NCI-H187 (cell line): ENCODE data around the gene IGSF21.
A peak's percentile ranks its signal among the peaks of the same experiment; 100 is the strongest.

Source experiments
- DNase-seq, 2 experiments: peaks; one replicate each; lab custom pipeline; 2025; lab: John Stamatoyannopoulos, UW

IGSF21 gene

DNA sequence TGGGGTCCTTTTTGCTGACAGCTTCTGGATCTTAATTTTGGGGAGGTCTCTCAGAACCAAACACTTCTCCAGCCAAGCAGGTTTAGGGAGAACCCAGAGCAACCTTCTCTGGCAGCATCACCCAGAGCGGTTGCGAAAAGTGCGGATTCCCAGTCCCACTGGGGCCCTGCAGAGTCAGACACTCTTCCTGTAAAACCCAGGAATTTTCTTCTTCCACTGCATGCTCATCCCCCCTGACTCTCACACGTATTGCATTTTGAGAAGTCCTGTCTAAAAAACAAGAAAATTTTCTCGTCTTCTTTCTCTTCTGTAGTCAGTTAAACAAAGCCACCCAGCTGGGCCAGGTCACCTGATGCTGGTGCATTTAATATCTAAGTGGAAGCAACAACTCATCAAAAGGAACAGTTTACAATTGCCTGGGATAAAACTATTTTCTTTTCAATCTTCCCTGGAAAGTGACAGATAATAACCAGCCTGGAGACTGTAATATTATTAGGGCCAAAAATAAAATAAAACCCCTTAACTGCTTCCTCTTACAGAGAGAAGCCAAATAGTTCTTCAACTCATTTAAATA, 156.0 kb downstream of the IGSF21 start:
- DNase-seq: no peak

GRCh38 chr1:18264450-18265039, 156.9 kb downstream of the IGSF21 start:
- DNase-seq: no peak

DNA sequence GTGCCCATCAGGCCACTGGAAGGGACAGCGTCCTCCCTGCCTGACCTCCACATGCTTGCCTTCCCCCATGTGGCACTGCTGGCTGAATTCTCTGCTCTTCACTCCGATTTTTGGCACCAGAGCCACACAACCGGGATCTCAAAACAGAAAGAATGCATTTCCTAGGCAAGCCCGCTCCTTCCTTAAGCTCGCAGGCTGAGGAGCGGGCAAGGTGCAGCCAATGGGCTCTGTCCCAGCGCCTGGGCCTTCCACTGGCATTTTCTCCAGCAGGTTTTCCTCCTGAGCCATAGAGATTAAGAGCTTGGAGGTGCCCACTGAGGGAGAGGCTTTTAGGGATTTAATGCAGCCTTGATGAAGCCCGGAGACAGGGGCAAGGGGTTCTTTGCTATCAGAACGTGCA, 158.0 kb downstream of the IGSF21 start:
- DNase-seq: no peak

DNA sequence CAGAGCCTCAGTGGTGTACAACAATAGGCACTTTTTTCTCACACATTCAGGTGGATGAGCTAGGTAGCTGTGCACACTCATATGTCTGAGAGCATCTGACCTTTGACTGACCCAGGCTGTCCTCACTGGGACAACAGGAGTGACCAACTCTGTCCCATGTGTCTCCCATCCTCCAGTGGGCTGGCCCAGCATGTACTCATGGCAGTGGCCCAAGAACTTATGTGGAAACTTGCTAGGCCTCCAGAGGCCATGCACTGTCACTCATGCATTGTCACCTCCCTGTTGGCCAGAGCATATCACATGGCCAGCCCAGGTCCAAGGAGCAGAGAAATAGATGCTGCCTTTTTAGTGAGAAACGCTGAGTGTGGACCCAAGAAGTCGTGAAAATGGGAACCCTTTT, 158.8 kb downstream of the IGSF21 start:
- no peak for DNase-seq

- DNase-seq: no peak
Observed at GRCh38 chr1:18271336-18271735, 163.7 kb downstream of the IGSF21 start.

- no peak for DNase-seq
Observed at GRCh38 chr1:18278946-18279345, 171.3 kb downstream of the IGSF21 start.

DNA sequence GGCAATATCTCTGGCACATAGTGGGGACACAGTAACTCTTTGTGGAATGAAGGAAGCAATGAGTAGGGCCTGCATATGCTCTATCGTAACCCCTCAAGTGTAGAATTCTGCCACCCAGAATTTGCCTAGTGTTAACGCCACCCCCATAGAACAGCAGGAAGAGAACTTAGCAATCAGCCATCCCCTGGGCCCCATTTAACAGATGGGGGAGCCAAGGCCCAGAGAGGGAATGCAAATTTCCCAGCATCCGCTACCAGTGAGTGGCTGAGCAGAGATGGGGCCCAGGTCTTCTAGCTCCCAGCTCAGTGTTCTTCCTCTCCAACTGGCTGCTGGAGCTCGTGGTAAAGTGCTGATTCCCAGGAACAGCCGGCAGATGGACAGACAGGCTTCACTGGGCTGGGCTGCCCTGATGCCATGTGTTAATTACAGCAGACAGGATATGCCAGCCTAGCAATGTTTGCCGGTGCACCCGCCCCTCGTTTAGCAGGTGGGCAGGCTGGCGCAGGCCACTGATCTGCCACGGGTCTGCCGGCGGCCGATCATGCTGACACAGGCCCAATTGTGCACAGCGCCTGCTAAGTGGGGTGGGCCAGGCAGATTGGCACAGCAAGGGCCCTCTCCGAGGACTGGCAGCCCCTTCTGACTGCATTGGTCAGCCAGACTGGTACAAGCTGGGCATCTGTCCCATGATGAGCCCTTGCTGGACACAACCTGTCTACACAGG, 171.9 kb downstream of the IGSF21 start:
- no peak for DNase-seq

DNA sequence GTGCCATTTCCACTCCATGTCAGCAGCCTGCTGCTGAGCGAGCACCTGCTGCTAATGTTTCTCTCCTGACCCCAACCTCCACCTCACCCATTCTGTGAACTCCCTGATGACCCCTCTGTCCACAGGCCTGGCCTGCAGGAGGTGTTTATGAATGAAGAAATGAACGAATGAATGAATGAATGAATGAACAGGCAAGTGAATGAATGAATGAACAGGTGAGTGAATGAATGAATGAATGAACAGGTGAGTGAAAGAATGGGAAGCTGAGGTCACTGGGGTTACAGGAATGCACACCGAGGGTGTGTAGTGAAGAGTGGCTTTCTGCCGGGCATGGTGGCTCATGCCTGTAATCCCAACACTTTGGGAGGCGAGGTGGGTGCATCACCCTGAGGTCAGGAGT, 173.4 kb downstream of the IGSF21 start:
- DNase-seq: no peak

DNA sequence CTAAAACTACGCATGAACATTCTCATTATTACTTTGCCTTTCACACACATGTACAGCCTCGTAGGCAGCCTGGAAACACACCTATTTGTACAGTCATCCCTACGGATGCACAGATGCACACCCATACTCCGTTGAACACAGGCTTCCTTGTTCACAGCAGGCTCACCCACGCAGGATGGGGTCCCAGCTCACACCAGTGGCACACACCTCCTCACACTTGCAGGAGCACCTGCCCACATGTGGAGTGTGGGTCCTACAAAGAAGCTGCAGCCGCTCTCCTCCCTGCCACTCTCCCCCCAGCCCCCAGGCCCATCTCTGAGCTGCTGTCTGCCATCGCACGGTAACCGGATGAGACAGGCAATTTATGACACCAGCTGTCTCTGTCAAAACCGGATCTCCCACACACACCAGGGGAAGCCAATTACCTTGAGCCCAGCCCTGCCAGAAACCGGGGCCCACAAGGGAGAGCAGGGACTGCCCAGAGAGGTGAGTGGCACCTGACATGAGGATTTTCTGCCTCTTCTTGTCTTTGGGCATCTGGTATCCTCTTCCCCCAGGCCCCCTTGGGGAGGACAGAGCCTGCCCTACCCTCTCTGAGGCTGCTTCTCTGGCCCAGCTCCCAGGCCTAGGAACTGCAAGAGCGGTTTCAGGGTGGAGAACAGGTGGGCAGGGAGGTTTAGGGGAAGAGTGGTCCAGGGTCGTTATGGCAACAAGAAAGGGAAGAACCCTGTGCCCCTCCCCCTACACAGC, 175.4 kb downstream of the IGSF21 start:
- DNase-seq: peak in 1 of 2 experiments; percentile 27

DNA sequence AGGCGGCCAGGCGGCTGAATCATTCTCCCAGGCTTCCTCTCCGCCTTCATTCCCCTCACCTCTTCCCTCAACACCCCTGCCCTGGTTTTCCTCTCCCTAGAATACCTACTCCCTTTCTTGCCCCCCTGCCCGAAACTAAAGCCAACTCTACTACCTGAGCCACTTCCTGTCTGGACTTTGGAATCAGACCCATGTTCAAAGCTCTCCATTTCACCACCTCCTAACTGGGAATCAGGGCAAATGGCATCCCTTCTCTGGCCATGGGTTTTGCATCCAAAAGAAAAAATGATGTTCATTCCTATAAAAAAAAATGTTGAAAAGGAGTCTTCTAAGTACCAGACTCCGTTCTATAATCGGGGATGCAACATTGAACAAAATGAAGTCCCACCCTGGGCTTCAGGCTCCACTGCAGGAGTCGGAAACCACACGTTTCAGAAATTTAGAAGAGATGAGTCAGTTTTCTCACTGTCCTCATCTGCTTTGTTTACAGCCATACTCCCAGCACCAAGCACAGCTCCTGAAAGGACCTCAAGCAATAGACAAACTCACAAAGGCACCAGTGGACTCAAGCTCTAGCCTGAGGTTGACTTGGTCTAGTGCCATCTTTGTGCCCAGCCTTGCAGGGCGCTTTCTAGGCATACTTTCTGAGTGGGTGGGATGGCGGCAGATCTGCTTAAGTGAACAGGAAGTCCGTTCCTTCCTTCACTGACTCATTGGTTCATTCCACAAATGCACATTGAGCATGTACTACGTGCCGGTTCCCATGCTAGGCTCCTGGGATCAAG, 176.2 kb downstream of the IGSF21 start:
- no peak for DNase-seq

GRCh38 chr1:18284805-18285537, 177.4 kb downstream of the IGSF21 start:
- no peak for DNase-seq

GRCh38 chr1:18285538-18285924, 177.9 kb downstream of the IGSF21 start:
- no peak for DNase-seq

DNA sequence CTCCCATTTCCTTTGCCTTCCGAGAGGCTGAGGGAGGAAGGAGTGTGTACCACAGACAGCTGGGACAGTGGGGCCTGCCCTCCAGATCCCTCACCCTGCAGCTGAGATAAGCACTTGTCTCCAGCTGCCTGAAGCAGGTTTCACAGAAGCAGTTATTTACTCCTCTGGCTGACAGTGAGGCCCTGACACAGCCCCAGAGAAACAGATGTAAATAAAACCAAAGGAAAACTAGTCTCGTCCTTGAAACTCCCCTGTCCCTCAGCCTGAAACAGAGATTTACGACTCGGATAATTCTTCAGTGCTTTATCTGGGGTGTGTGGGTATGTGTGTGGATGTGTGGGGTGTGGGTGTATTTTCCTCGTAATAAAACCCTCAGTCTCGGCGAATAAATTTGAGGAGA, 181.1 kb downstream of the IGSF21 start:
- DNase-seq: peak; percentile 43 to 56

DNA sequence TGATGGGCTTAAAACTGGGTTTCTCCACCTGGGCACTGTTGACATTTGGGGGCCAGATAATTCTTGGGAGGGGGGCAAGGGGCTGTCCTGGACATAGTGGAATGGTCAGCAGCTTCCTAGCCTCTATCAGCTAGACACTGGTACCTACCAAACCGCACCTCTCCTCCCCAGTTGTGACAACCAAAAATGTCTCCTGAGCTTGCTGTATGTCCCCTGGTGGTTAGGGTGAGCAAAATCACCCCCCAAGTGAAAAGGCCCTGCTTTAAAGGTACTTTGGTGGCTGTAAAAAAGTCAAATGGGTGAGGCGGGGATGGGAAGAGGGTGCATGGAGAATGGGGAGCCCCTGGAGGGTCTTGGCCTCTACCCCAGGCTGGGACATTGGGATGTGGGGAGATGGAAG, 182.0 kb downstream of the IGSF21 start:
- DNase-seq: no peak

DNA sequence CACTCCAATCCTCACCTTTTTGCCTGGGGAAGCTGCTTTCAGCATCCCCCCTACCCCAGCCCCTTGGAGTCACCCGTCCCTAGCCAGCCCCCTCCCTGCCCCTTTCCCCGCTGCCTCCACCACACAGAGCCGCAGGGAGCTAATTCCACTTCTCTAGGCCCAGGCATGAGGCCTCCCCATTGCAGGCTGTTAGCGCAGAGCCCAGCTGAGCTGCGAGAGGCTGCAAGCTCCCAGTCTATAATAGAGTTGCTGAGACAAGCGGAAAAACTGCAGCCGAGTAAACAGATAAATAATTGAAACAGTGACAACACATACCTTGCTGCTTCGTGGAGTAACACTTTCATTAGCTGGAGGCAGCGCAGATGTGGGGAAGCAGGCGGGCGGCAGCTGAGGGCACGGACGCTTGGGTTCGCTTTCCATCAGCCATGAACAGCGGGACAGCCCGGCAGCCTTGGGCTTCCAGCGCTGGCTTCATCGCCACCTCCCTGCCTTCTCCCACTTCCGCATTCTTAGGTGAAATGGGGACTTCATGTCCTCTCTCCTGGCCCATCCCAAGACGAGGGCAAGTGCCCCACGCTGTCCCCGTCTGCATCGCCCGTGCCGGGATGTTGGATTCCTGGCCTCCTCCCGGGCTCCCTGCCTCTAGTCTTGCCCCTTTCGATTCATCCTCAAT, 183.3 kb downstream of the IGSF21 start:
- no peak for DNase-seq

GRCh38 chr1:18292531-18292930, 184.9 kb downstream of the IGSF21 start:
- no peak for DNase-seq

- DNase-seq: peak; percentile 18 to 34
Observed at GRCh38 chr1:18293291-18293690, 185.7 kb downstream of the IGSF21 start.

GRCh38 chr1:18294437-18295176, 187.0 kb downstream of the IGSF21 start:
- DNase-seq: no peak

DNA sequence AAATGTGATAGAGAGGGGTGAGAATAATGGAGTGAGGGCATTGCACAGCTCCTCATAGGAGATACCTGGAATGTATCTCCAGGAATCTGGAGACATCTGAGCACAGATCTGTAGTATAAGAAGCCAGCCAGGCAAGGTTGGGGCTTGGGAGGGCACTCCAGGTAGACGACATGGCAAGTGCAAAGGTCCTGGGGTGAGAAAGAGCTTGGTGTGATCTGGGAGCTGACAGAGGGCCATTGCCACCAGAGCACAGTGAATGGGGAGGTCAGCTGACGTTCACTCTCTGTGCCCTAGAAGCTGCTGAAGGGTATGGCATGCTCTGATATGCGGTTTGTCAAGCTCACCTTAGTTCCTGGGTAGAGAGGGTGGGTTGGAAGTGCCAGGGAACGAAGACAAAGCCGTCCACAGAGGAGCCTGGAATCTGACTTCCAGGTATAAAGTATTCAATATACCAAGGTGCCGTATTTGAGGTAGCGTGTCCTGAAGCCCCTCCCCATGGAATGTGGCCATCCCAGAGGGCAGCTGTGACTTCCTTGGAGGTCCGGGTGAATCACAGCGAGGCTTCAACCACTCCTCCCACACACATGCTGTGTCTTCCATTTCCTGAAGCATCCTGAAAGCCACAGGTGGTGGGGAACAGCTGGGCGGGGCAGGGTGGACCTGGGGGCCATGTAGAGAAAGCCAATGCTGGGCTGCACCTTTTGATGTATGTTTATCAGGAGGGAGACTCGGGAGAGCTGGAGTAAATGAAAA, 190.5 kb downstream of the IGSF21 start:
- no peak for DNase-seq
